AG04450 (cell line): ENCODE measurements around the gene PXDC1. TPM values are rescaled to one million over a fixed set of nuclear protein-coding genes. Genes with fewer than 3 reads are reported as not detected.

Source experiments
- CTCF ChIA-PET: fragments of 300-600, 350-600 bp; formaldehyde crosslinking; extraction: SDS; loops from one replicate; lab custom pipeline; 2022; ENCODE audit warnings: antibody characterized with exemption, inconsistent platforms; lab: Charles Lee
- POLR2A ChIA-PET: fragments of 350-600 bp; formaldehyde crosslinking; extraction: SDS; loops from one replicate; lab custom pipeline; 2021; ENCODE audit warnings: antibody characterized with exemption, inconsistent platforms; lab: Yijun Ruan, JAX
- DNase-seq: peaks from one replicate; pipeline ENCODE4 v3.0.0-alpha.2; 2011; ENCODE audit warnings: low read depth, low spot score
- H3K27ac ChIP-seq: one replicate; pipeline ENCODE4 v1.5.1; 2012; ENCODE audit warnings: low read depth, low read length, control low read depth
- H3K27me3 ChIP-seq: one replicate; pipeline ENCODE4 v1.6.0; 2012; ENCODE audit warnings: low read length; ENCODE audit not compliant: control insufficient read depth, insufficient read depth
- H3K4me3 ChIP-seq: 2 replicates; pipeline ENCODE4 v1.5.1; 2011; ENCODE audit warnings: mild to moderate bottlenecking, low read depth, low read length, control low read depth
- H3K9me3 ChIP-seq: 2 replicates; pipeline ENCODE4 v1.5.1; 2012; ENCODE audit warnings: low read length; ENCODE audit not compliant: control insufficient read depth, insufficient read depth
- polyA plus RNA-seq: library from polyadenylated mRNA; depleted of rRNA; stranded (reverse); fragments of >200 nt; gene quantifications from 2 replicates; pipeline ENCODE4 v1.2.3, GENCODE V29; 2011
- TF ChIP-seq, protein P1 (sequence below): IDR thresholded peaks from 2 replicates; pipeline ENCODE4 v1.5.1; 2011; ENCODE audit warnings: low read depth, low read length, control low read depth, inconsistent platforms

Gene PXDC1
- polyA plus RNA-seq, 1 experiment, result 13.5 TPM

DNA sequence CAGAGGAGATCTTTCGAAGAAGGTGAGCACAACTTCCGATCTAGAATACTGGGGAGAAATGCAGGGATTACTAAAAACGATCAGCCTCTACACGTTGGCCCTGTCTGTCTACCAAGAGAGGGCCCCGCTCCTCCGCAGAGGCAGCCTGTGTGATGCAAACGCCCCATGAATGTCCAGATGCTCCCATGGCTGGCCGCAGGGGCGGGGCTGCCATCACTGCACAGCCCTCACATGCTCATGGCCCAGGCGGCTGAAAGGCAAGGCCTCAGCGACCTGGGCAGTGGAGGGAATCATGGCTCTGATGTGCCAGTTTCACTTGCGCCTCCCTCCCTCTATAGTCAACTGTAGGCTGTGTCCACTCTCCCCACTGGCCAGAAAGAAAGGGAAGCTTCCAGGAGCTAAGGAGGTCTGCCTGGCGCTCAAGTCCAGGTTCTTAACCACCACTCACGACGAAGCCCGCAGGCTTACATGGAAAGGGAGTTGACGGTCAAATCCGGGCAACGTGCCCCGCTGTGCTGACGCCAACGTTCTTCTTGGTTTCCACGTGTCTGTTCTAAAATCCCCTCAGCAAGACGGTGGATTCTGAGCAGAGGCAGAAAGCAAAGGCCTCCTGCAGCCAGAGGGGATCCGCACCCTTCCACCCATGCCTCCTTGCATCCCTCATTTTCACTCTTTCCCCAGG lies 14.2 kb downstream of the PXDC1 start:
- Histone ChIP-seq H3K27me3 (no peaks in the 10 kb centered on the region), H3K4me3 (no peak overlapping the region), H3K27ac (no peak overlapping the region), H3K9me3 (no peaks in the 10 kb centered on the region; the same call in 1 of the 2 replicates)
- POLR2A ChIA-PET, result no interaction called here
- no peak for DNase-seq
- TF ChIP-seq, protein P1, sequence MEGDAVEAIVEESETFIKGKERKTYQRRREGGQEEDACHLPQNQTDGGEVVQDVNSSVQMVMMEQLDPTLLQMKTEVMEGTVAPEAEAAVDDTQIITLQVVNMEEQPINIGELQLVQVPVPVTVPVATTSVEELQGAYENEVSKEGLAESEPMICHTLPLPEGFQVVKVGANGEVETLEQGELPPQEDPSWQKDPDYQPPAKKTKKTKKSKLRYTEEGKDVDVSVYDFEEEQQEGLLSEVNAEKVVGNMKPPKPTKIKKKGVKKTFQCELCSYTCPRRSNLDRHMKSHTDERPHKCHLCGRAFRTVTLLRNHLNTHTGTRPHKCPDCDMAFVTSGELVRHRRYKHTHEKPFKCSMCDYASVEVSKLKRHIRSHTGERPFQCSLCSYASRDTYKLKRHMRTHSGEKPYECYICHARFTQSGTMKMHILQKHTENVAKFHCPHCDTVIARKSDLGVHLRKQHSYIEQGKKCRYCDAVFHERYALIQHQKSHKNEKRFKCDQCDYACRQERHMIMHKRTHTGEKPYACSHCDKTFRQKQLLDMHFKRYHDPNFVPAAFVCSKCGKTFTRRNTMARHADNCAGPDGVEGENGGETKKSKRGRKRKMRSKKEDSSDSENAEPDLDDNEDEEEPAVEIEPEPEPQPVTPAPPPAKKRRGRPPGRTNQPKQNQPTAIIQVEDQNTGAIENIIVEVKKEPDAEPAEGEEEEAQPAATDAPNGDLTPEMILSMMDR, result no peak
- CTCF ChIA-PET, result no interaction called here

DNA sequence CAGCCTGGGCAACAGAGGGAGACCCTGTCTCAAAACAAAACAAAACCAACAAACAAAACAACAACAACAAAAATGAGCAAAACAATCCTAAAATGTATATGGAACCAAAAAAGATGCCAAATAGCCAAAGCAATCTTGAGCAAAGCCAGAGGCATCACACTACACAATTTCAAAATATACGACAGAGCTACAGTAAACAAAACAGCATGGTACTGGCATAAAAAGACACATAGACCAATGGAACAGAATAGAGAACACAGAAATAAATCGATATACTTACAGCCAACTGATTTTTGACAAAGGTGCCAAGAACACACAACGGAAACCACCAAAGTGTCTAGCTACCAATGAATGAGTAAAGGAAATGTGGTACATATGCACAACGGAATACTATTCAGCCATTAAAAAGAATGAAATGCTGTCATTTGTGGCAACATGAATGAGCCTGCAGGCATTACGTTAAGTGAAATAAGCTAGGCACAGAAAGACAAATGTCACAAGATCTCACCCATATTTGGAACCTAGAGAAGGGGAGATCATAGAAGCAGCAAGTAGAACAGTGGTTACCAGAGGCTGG lies 16.4 kb downstream of the PXDC1 start:
- Histone ChIP-seq H3K27me3 (no peaks in the 10 kb centered on the region), H3K4me3 (no peak overlapping the region), H3K27ac (no peak overlapping the region), H3K9me3 (no peaks in the 10 kb centered on the region; the same call in 1 of the 2 replicates)
- TF ChIP-seq, protein P1, result no peak
- DNase-seq, result no peak
- ChIA-PET POLR2A (no interaction called here), CTCF (interaction anchor here (0.7 to 1.4 kb wide), 2 partner anchors 13 to 272 kb away, joined by 3 to 5 read pairs; no protein-coding TSS in a partner anchor)

DNA sequence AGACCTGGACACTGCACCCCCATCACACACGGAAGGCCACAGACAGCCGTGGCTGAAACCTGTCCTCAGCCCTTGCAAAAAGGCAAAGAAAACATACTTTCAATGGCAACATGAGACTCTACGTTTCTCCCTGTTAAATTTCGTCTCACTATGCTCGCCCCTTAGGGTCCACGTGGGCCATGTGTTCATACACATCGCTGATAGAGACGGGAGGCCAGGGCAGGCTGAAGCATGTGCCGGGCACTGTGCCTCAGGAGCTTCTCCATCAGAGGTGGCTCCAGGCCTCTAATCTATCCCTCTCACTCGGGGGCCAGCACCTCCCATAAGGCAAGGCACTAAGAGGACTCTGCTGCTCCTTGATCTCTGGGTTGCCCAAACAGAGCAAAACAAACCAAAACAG lies 17.5 kb downstream of the PXDC1 start:
- no peak overlapping the region for H3K27ac ChIP-seq
- no peaks in the 10 kb centered on the region for H3K27me3 ChIP-seq
- ChIA-PET CTCF (interaction anchor here (1.0 to 6.8 kb wide), 3 partner anchors 9 to 453 kb away, joined by 3 to 78 read pairs (median 3); no protein-coding TSS in a partner anchor), POLR2A (interaction anchor here (0.6 kb wide), 1 partner anchor 474 kb away, joined by 9 read pairs; no protein-coding TSS in a partner anchor)
- DNase-seq, result no peak
- no peak overlapping the region for H3K4me3 ChIP-seq
- H3K9me3 ChIP-seq, result no peaks in the 10 kb centered on the region; the same call in 1 of the 2 replicates
- TF ChIP-seq, protein P1, result no peak

DNA sequence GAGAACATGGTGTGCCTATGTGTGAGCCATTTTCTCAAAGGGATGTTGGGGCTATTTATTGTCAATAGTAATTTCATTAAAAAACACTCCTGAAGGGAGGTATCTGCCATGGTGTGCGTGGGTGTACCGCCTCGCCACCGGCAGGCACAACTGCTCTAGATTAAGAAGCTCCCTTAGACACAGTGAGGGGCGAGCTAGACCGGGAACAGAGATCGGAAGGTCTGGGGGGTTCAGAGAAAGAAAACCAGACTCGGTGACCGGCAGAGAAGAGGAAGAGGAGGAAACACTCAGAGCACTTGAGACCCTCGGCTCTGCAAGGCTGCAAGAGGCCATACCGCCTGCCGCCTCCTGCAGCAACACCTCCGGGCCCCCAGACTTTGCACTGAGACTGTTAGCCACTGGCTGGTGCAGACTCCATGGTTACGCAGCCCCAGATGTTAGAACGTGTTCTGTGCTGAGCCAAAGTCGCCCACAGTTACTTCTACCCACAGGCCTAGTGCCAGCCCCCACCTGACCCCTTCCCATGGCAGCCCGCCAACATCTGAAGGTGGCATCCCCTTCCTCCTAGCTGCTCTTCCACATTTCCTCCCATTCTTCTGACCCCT lies 18.1 kb downstream of the PXDC1 start:
- H3K27ac ChIP-seq, result no peak overlapping the region
- POLR2A ChIA-PET, result no interaction called here
- H3K27me3 ChIP-seq, result no peaks in the 10 kb centered on the region
- no peaks in the 10 kb centered on the region; the same call in 1 of the 2 replicates for H3K9me3 ChIP-seq
- TF ChIP-seq, protein P1, result no peak
- H3K4me3 ChIP-seq, result no peak overlapping the region
- DNase-seq, result no peak
- CTCF ChIA-PET, result interaction anchor here (0.6 to 6.8 kb wide), 14 partner anchors 9 to 457 kb away, joined by 3 to 78 read pairs (median 3); no protein-coding TSS in a partner anchor
